Measurements from ENCODE around the gene ZNF585A.
"Not testable (repeated sequence)": the region's sequence is repeated elsewhere in the genome, so short reads cannot be mapped to it uniquely, and the experiment has no call there.

ZNF585A gene

GRCh38 chr19:37136111-37136510 is 36.4 kb downstream of the ZNF585A start:
- no peak for DNase-seq (ENCODE audit: extremely low spot score)
- ChIA-PET POLR2A (no interaction called here), CTCF (no interaction called here)
- TF ChIP-seq LEF1 (IDR thresholded peaks at IDR 0.05; ENCODE audit: borderline replicate concordance) = no peak
- no peak for TF ChIP-seq ELF4 (IDR thresholded peaks at IDR 0.05)
- no peak for TF ChIP-seq L3MBTL2 (conservative IDR thresholded peaks at IDR 0.05)
- TF ChIP-seq HDGF (IDR thresholded peaks at IDR 0.05; ENCODE audit: borderline replicate concordance) = no peak
- TF ChIP-seq, protein P1, sequence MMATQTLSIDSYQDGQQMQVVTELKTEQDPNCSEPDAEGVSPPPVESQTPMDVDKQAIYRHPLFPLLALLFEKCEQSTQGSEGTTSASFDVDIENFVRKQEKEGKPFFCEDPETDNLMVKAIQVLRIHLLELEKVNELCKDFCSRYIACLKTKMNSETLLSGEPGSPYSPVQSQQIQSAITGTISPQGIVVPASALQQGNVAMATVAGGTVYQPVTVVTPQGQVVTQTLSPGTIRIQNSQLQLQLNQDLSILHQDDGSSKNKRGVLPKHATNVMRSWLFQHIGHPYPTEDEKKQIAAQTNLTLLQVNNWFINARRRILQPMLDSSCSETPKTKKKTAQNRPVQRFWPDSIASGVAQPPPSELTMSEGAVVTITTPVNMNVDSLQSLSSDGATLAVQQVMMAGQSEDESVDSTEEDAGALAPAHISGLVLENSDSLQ (IDR thresholded peaks at IDR 0.05) = no peak
- no peak for TF ChIP-seq BHLHE40 (IDR thresholded peaks at IDR 0.05; ENCODE audit: borderline replicate concordance)
- TF ChIP-seq SUZ12 (IDR thresholded peaks at IDR 0.05) = no peak
- TF ChIP-seq ARNT (IDR thresholded peaks at IDR 0.05) = no peak
- no peak for TF ChIP-seq TARDBP (IDR thresholded peaks at IDR 0.05)
- no peak for TF ChIP-seq SP1 (IDR thresholded peaks at IDR 0.05)
- TF ChIP-seq FOXA1 (IDR thresholded peaks at IDR 0.05) = no peak
- no peak for TF ChIP-seq ZNF384 (IDR thresholded peaks at IDR 0.05)
- no peak for TF ChIP-seq NFRKB (IDR thresholded peaks at IDR 0.05)
- no peak for TF ChIP-seq CTBP1 (IDR thresholded peaks at IDR 0.05; ENCODE audit: borderline replicate concordance)
- no peak for TF ChIP-seq FOXK2 (IDR thresholded peaks at IDR 0.05)
- no peak for TF ChIP-seq FOXM1 (IDR thresholded peaks at IDR 0.05; ENCODE audit: borderline replicate concordance)

DNA sequence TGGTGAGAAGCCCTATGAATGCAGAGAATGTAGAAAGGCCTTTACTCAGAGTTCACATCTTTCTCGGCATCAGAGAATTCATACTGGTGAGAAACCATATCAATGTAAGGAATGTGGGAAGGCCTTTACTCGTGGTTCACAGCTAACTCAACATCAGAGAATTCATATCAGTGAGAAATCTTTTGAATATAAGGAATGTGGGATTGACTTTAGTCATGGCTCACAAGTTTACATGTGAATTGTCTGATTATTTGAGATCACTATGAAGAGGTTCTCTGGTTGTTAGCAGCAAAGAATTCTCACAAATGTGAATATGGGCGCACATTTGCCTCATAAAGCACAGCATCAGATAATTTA is 43.7 kb downstream of the ZNF585A start:
- DNase-seq (ENCODE audit: extremely low spot score) = no peak
- CTCF ChIA-PET = no interaction called here
- POLR2A ChIA-PET = no interaction called here
- no peak for TF ChIP-seq ZNF384 (IDR thresholded peaks at IDR 0.05)
- no peak for TF ChIP-seq ELF4 (IDR thresholded peaks at IDR 0.05)
- TF ChIP-seq SUZ12 (IDR thresholded peaks at IDR 0.05) = no peak

DNA sequence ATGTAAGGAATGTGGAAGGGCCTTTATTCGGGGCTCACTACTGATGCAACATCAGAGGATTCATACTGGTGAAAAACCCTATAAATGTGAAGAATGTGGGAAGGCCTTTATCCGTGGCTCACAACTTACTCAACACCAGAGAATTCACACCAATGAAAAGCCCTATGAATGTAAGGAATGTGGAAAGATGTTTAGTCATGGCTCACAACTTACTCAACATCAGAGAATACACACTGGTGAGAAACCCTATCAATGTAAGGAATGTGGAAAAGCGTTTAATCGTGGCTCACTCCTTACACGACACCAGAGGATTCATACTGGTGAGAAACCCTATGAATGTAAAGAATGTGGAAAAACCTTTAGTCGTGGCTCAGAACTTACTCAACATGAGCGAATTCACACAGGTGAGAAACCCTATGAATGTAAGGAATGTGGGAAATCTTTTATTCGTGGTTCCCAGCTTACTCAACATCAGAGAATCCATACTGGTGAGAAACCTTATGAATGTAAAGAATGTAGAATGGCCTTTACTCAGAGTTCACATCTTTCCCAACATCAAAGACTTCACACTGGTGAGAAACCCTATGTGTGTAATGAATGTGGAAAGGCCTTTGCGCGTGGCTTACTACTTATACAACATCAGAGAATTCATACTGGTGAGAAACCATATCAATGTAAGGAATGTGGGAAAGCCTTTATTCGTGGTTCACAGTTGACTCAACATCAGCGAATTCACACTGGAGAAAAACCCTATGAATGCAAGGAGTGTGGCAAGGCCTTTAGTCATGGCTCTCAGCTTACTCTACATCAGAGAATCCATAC is 44.3 kb downstream of the ZNF585A start:
- POLR2A ChIA-PET = no interaction called here
- no peak for DNase-seq (ENCODE audit: extremely low spot score)
- CTCF ChIA-PET = no interaction called here
- no peak for TF ChIP-seq CTBP1 (IDR thresholded peaks at IDR 0.05; ENCODE audit: borderline replicate concordance)
- no peak for TF ChIP-seq ELF4 (IDR thresholded peaks at IDR 0.05)
- no peak for TF ChIP-seq FOXM1 (IDR thresholded peaks at IDR 0.05; ENCODE audit: borderline replicate concordance)
- TF ChIP-seq ARNT (IDR thresholded peaks at IDR 0.05) = no peak
- no peak for TF ChIP-seq BHLHE40 (IDR thresholded peaks at IDR 0.05; ENCODE audit: borderline replicate concordance)
- TF ChIP-seq LEF1 (IDR thresholded peaks at IDR 0.05; ENCODE audit: borderline replicate concordance) = no peak
- no peak for TF ChIP-seq FOXK2 (IDR thresholded peaks at IDR 0.05)
- no peak for TF ChIP-seq HDGF (IDR thresholded peaks at IDR 0.05; ENCODE audit: borderline replicate concordance)
- TF ChIP-seq L3MBTL2 (conservative IDR thresholded peaks at IDR 0.05) = no peak
- no peak for TF ChIP-seq TARDBP (IDR thresholded peaks at IDR 0.05)
- TF ChIP-seq NFRKB (IDR thresholded peaks at IDR 0.05) = no peak
- TF ChIP-seq FOXA1 (IDR thresholded peaks at IDR 0.05) = no peak
- TF ChIP-seq, protein P1 (IDR thresholded peaks at IDR 0.05) = no peak
- no peak for TF ChIP-seq SUZ12 (IDR thresholded peaks at IDR 0.05)
- no peak for TF ChIP-seq SP1 (IDR thresholded peaks at IDR 0.05)

GRCh38 chr19:37122093-37122492 is 50.4 kb downstream of the ZNF585A start:
- POLR2A ChIA-PET; CTCF ChIA-PET; DNase-seq (ENCODE audit: extremely low spot score): not testable (repeated sequence)

GRCh38 chr19:37114001-37114400 is 58.5 kb downstream of the ZNF585A start:
- CTCF ChIA-PET = no interaction called here
- POLR2A ChIA-PET = no interaction called here
- no peak for DNase-seq (ENCODE audit: extremely low spot score)
- TF ChIP-seq LEF1 (IDR thresholded peaks at IDR 0.05; ENCODE audit: borderline replicate concordance) (no peak), FOXK2 (IDR thresholded peaks at IDR 0.05) (no peak), BHLHE40 (IDR thresholded peaks at IDR 0.05; ENCODE audit: borderline replicate concordance) (no peak), NFRKB (IDR thresholded peaks at IDR 0.05) (no peak), SP1 (IDR thresholded peaks at IDR 0.05) (no peak), ARNT (IDR thresholded peaks at IDR 0.05) (no peak), ZNF384 (IDR thresholded peaks at IDR 0.05) (no peak), FOXA1 (IDR thresholded peaks at IDR 0.05) (no peak), L3MBTL2 (conservative IDR thresholded peaks at IDR 0.05) (no peak), TARDBP (IDR thresholded peaks at IDR 0.05) (no peak), SUZ12 (IDR thresholded peaks at IDR 0.05) (no peak), ELF4 (IDR thresholded peaks at IDR 0.05) (no peak), CTBP1 (IDR thresholded peaks at IDR 0.05; ENCODE audit: borderline replicate concordance) (no peak), HDGF (IDR thresholded peaks at IDR 0.05; ENCODE audit: borderline replicate concordance) (no peak), FOXM1 (IDR thresholded peaks at IDR 0.05; ENCODE audit: borderline replicate concordance) (no peak)
- TF ChIP-seq, protein P1 (IDR thresholded peaks at IDR 0.05) = no peak

DNA sequence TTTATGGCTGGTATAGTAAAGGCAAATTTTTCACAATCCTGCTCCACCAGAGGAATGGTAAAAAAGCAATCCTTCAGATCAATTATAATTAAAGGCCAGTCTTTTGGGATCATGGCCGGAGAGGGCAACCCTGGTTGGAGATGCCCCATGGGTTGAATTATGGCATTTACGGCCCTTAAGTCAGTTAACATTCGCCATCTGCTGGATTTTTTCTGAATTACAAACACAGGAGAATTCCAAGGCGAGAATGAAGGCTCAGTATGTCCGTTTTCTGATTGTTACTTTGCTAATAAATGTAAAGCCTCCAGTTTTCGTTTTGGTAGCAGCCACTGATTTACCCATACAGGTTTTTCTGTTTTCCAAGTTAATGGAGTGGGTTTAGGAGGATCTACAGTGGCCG is 60.7 kb downstream of the ZNF585A start:
- POLR2A ChIA-PET; DNase-seq (ENCODE audit: extremely low spot score); CTCF ChIA-PET: not testable (repeated sequence)

GRCh38 chr19:37104135-37104534 is 68.4 kb downstream of the ZNF585A start:
- CTCF ChIA-PET; DNase-seq (ENCODE audit: extremely low spot score); POLR2A ChIA-PET: not testable (repeated sequence)

Data from HEK293T (cell line).